ENCODE data around the gene EML6.

EML6 gene

GRCh38 chr2:55010915-55011314 is 287.5 kb downstream of the EML6 start:
- DNase-seq, result no peak

- no peak for DNase-seq
Measured at GRCh38 chr2:55011831-55012671, 288.6 kb downstream of the EML6 start.

GRCh38 chr2:55012672-55013484 is 289.4 kb downstream of the EML6 start:
- DNase-seq, result no peak

- no peak for DNase-seq
Measured at GRCh38 chr2:55013936-55014335, 290.5 kb downstream of the EML6 start.

- peak; percentile 56 for DNase-seq
Measured at GRCh38 chr2:55014962-55015939, 291.8 kb downstream of the EML6 start.

GRCh38 chr2:55017428-55017827 is 294.0 kb downstream of the EML6 start:
- no peak for DNase-seq

DNA sequence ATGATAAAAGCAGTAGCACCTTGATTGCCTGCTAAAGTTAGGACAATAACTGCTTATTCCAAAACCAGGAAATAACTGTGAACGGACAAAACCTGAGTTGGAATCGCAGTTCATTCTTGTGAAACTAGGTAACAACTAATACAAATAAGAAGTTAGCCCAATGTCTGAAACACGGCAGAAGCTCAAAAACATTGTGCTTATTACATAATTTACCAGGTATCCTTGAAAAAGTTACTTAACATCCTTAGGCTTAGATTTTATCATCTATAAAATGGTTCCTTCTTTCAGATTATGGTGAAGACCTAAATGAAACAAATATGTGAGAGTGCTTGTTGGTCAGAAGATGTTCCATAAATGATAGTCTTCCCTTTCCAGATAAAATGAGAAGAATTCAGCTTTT is 294.4 kb downstream of the EML6 start:
- no peak for DNase-seq

GRCh38 chr2:55018619-55019018 is 295.2 kb downstream of the EML6 start:
- DNase-seq, result no peak

GRCh38 chr2:55019526-55020258 is 296.2 kb downstream of the EML6 start:
- no peak for DNase-seq
